8988T (cell line): ENCODE data around the gene CHCHD3.
"Not testable (repeated sequence)": the region's sequence is repeated elsewhere in the genome, so short reads cannot be mapped to it uniquely, and the experiment has no call there.

Experiments used
- DNase-seq: peaks from one replicate; pipeline ENCODE4 v3.0.0; 2011

Gene CHCHD3

GRCh38 chr7:132897093-132897687, 184.7 kb downstream of the CHCHD3 start:
- no peak for DNase-seq

GRCh38 chr7:132895231-132895630, 186.7 kb downstream of the CHCHD3 start:
- no peak for DNase-seq

GRCh38 chr7:132893560-132893959, 188.3 kb downstream of the CHCHD3 start:
- no peak for DNase-seq

GRCh38 chr7:132892744-132893143, 189.1 kb downstream of the CHCHD3 start:
- DNase-seq: not testable (repeated sequence)

DNA sequence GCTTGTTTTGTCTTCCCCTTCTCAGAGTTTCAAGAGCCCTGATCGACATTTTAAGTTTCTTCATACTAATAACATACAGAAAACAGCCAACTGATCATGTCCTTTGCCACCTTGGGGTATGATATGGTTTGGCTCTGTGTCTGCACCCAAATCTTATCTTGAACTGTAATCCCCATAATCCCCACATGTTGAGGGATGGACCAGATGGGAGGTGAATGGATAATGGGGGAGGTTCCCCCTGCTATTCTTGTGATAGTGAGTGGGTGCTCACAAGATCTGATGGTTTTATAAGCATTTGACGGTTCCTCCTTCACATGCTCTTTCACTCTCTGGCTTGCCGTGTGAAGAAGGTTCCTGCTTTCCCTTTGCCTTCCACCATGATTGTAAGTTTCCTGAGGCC, 190.3 kb downstream of the CHCHD3 start:
- DNase-seq: no peak

DNA sequence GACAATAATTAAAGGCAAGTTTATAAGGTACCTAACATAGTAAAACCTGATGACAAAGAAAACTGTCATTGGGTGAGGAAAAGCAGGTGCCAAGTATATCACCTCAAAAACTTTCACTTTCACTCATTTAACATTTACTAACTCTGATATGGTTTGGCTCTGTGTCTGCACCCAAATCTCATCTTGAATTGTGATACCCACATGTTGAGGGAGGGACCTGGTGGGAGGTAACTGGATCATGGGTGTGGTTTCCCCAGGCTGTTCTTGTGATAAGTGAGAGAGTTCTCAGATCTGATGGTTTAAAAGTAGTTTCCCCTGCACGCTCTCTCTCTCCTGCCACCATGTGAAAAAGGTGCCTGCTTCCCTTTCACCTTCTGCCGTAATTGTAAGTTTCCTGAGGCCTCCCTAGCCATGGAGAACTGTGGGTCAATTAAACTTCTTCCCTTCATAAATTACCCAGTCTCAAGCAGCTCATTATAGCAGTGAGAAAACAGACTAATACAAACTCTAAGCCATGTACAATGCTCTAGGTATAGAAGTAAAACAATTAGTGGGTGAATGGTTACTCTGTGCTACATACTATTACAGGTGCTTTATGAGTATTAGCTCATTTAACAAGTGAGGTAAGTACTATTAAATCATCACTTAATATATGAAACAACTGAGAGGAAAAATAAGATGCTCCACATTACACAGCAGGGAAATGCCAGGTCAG, 199.0 kb downstream of the CHCHD3 start:
- no peak for DNase-seq

DNA sequence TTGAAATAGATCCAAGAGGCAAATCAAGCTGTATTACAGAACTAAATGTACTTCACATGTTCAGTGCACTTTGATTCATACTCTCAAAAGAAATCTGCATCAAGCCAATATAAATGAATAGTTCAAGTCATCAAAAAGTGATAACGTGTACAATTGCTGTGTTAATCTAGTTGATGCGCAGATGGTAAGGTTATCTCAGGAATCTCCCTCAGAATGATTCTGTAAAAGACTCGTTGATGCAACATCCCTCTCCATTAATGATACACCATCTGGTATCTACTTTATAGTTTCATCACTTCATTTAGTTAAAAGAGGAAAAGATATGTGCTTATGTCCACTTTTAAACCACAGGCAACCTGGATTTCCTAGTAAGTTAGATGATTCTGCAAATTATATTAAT, 200.6 kb downstream of the CHCHD3 start:
- DNase-seq: no peak

GRCh38 chr7:132879579-132879978, 202.3 kb downstream of the CHCHD3 start:
- DNase-seq: no peak

DNA sequence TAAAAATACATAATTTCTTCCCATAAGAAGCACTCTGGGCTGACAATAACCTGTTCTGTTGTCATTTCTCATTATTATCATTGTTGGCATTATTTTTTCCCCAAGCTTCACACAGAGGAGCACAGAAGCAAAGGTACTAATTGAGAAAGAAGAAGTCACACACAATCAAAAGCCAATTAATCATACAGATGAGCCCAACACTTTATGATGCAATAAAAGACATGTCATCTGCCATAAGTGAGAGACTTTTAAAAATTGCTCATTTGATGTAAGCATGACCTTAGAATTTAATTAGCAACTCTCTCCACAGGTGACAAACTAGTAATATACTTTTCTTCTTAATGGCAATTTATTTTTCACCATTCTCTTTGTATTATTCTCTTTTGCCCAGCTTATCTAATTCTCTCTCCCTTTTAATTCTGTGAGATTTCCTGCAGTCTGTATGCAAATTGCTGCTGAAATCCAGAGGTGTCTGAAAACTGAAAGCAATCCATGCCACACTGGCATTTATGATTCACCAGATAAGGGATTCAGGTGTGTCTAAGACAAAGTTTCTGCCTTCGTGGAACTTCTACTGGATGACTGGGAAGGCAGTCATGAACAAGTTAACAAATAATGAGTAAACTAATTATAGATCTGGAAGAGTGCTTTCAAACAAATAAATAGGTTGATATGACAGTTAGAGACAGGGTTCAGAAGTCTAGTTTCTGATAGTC, 203.5 kb downstream of the CHCHD3 start:
- DNase-seq: no peak

GRCh38 chr7:132877573-132877972, 204.3 kb downstream of the CHCHD3 start:
- DNase-seq: no peak

GRCh38 chr7:132876576-132876975, 205.3 kb downstream of the CHCHD3 start:
- DNase-seq: no peak

- DNase-seq: no peak
These were observed 209.9 kb downstream of the CHCHD3 start for GRCh38 chr7:132872034-132872433.

DNA sequence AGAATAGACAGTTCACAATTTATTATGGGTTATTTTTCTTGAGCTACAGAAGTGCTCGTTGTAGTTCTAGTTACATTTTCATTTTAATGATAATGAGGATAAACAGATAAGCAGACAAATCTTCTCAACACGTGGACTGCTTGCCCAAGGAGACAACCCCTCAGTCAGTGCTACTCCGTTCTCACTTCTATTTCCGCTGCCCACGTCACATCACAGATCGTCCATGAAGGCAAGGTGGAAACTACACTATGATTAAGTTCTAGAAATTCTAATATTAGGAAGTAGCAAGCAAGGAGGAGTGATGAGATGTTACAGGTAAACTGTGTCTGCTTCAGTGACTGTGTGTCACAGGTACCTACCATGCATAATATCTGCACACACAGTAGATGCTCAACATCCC, 210.5 kb downstream of the CHCHD3 start:
- no peak for DNase-seq

DNA sequence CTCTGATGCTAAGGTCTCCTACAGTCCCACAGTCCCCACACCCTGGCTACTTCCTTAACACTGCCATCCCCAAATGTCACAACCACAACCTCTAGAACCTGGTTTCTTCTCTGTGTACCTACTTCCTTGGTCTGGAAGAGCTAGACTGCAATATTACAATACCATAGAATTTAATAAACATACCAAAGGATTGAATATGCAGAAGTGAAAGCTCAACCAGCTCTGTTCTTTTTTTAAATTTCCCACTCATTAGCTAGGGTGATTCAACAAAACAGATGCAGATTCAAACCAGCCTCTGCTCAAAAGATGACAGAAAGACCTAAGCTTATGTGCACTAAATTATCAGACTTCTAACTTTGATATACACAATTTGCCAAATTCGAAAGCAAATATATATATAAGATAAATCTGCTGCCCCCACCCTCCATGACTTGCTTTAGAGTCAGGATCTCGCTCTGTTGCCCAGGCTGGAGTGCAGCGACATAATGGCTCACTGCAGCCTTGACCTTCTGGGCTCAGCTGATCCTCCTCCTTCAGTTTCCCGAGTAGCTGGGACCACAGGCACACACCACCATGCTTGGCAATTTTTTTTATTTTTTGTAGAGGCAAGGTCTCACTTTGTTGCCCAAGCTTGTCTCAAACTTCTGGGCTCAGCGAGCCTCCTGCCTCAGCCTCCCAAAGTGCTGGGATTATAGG, 212.6 kb downstream of the CHCHD3 start:
- no peak for DNase-seq

DNA sequence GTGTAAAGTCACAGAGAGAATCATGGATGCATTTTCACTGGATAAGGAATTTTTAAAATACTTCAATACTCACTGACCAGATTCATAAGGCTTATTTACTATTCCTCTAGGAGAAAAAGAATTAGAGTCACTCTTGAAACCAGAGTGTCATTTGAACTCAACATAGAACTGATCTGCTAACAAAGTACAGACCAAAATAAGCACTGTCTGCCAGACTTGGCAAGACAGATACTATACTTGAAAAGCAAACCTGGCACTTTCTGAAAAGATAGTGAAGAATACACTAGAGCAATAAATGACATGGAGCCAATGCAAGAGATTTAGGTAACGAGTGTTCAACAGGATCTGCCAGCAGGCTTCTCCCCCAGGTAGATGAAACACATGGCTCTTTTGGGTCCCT, 215.3 kb downstream of the CHCHD3 start:
- no peak for DNase-seq

- DNase-seq: no peak
These were observed 215.8 kb downstream of the CHCHD3 start for GRCh38 chr7:132866144-132866531.

- DNase-seq: no peak
These were observed 216.3 kb downstream of the CHCHD3 start for GRCh38 chr7:132865366-132866143.

GRCh38 chr7:132861940-132862554, 219.8 kb downstream of the CHCHD3 start:
- DNase-seq: no peak

DNA sequence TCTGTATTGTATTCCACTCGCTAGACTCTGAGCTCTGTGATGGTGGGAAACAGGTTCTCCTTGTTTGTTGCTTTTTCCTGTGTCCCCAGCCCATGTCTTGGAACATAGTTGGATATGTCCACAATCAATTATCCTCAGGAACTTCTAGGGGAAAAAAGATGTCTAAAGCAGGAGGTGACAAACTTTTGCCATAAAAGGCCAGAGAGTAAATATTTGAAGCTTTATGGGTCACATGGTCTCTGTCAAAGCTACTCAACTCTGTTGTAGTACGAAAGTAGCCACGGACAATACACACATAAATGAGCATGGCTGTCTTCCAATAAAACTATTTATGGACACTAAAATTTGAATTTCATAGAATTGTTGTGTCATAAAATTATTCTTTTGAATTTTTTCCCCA, 220.5 kb downstream of the CHCHD3 start:
- DNase-seq: no peak

- DNase-seq: no peak
These were observed 222.7 kb downstream of the CHCHD3 start for GRCh38 chr7:132859199-132859598.

DNA sequence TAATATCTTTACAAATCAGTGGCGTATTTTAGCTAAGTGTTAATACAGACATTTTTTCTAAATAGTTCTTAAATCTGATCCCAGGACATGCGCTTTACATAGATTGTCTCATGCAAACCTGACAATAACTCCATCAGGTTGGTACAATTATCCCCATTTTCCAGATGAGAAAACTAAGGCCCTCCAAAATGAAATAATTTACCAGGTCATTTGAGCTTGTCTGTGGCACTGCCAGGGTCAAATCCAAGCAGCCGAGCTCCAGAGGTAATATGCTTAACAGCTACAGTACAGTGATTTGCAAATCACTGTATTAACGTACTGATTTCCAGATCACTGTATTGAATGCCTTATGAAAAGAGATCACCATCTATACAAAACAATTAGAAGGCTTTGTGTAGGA, 223.1 kb downstream of the CHCHD3 start:
- no peak for DNase-seq

DNA sequence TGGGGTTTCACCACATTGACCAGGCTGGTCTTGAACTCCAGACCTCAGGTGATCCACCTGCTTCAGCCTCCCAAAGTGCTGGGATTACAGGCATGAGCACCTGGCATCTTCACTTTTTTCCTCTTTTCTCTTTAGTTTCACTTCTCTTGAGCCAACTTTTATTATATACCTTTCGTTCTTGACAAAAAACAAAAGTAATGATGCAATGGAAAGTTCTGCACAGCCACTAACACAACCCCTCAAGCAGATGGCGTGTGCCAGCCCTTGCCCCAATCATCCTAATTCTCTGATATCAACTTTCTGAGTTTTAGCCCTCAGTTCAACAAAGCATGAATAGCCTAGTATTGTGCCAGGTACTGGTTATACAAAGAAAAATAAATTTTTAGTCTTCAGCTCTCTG, 223.6 kb downstream of the CHCHD3 start:
- DNase-seq: no peak
